HS-27A (cell line): Measurements from ENCODE around the gene MTG1.
"Not testable (repeated sequence)": the region's sequence is repeated elsewhere in the genome, so short reads cannot be mapped to it uniquely, and the experiment has no call there.

Experiments
- DNase-seq: peaks from one replicate; pipeline ENCODE4 v3.0.0-alpha.2; 2012; ENCODE audit warnings: low read depth, missing footprints

MTG1 gene

GRCh38 chr10:133424102-133424501, 30.1 kb downstream of the MTG1 start:
- DNase-seq, result not testable (repeated sequence)

DNA sequence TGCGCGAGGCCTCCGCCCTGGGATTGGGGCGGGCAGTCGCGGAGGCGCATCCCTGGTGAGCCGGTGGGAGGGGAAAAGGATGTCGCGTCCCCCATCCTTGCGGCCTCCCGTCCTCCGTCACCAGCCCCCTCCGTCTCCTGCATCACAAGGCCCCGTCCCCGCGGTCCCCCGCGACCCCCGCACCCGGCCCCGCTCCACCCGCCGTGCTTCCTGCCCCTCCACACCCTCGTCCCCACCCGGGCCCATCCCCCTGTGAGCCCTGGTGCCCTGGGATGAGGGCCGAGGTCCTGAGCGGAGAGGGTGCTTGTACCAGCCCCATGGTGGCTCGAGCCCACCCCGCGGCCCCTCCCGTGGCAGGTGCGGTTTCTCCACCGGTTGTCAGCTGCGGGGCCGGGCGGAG, 30.6 kb downstream of the MTG1 start, which contains the start of gene SPRN:
SPRN (minus strand) TSS at position 25 of the 400 bp plus-strand sequence. CDS start 944 bp downstream, outside the sequence.
- not testable (repeated sequence) for DNase-seq

DNA sequence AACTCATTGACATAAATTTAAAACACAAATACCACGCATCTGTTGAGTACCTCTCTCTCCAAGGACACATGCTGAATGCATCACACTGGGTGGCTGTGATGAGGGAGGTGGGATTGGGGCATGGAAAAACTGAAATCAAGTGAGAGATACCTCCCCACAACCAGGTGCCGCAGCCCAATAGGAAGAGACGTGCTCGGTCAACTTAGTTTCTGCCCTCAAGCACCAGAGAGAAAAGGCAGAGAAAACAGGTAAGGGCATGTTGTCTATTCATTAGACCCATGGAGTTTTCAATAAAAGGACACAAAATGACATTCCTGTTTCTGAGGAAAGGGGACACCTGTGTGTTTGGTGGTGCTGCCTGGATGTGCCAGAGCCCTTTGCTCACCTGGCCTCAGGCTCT, 35.6 kb downstream of the MTG1 start:
- not testable (repeated sequence) for DNase-seq

DNA sequence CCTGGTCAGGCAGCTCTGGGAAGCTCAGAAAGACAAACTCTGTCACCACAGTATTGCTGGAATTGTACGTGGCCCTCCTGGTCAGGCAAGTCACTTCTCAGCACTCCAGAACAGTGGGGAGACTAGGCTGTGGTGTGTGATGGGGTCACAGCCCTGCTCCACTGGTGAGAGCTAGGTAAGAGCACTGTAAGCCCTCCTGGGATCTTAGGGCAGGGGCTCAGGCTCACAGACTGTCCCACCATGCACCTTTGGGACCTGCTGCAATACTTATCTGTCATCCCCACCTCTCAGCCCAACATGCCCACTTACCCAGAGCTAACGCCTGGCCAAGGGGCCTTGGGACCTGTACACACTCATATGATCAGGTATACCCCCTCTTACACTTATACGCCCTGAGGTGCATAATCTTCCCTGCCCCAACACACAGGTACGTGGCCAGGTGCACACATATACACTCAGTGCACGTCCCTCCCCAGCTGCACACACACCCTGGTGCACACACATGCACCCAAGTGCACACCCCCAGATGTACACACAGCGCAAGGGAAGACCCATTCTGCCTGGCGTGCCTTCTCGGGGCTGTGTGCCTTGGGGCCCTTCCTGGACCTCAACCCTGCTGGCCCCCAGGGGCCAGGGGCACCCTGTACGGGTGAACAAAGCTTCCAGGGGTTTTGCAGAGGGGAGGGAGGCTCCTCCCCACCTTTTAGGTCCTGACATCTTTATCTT, 38.1 kb downstream of the MTG1 start:
- DNase-seq, result not testable (repeated sequence)

- not testable (repeated sequence) for DNase-seq
These were observed 38.8 kb downstream of the MTG1 start for GRCh38 chr10:133432789-133433188.

DNA sequence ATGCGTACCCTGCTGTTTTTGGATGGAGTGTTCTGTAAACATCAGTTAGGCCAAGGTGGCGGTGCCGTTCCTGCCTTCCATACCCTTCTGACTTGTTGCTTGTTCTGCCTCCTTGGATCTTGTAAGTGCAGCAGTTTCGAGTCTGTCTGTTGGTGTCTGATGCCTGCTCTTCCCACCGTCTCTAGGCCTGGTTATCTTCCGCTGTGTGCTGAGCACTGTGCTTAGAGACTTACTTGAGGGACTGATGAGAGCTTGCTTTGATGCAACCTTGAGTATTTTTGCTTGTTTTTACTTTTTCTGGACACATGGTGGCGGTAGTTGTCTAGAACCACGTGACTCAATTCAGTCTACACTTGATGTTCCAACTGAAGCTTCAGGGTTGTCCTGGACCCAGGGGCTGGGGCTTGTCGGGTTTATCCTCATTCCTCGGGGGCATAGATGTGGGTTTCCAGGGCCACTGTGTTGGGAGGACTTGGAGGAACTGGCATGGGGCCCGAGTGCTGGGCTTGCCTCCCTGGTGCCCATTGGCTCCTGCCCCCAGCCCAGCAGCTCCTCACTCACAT, 44.8 kb downstream of the MTG1 start:
- no peak for DNase-seq

GRCh38 chr10:133439517-133440461, 45.8 kb downstream of the MTG1 start:
- DNase-seq, result no peak

- DNase-seq, result no peak
These were observed 46.8 kb downstream of the MTG1 start for GRCh38 chr10:133440633-133441285.

DNA sequence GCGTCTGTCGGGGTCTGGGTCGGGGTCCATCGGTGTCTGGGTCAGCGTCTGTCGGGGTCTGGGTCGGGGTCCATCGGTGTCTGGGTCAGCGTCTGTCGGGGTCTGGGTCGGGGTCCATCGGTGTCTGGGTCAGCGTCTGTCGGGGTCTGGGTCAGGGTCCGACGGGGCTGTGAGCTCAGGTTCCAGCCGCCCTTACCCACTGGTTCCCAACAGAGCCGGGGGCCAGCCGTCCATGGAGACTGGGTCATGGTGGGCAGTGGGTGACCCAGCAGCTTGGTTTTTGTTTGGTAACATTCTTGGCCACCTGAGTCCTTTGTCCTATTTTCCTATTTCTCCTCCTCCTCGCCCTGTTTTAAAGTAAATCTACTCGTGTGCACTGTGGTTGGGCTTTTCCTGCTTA, 47.4 kb downstream of the MTG1 start:
- DNase-seq, result not testable (repeated sequence)

- no peak for DNase-seq
These were observed 47.8 kb downstream of the MTG1 start for GRCh38 chr10:133441780-133442179.

GRCh38 chr10:133442191-133442966, 48.4 kb downstream of the MTG1 start:
- DNase-seq, result no peak

- no peak for DNase-seq
These were observed 49.3 kb downstream of the MTG1 start for GRCh38 chr10:133442967-133443924.

- no peak for DNase-seq
These were observed 50.6 kb downstream of the MTG1 start for GRCh38 chr10:133444342-133445267.

GRCh38 chr10:133445268-133445732, 51.3 kb downstream of the MTG1 start:
- no peak for DNase-seq

GRCh38 chr10:133445751-133446708, 52.1 kb downstream of the MTG1 start:
- DNase-seq, result no peak

DNA sequence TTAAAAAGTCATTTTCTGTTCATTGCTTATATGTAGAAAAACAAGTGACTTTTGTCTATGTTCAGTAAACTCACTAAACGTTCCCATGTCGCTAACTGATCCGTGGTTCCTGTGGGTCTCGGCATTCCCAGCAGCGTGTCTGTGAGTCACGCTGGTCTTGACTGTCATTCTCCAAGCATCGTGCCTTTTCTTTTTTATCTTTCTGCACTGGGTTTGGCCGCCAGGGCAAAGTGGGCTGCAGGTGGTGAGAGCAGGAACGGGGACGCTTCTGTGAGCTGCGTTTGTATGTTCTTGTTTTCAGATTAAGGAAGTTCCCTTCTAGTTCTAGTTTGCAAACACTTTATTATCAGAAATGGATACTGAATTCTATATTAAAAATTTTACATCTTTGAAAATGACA, 53.0 kb downstream of the MTG1 start:
- DNase-seq, result no peak

DNA sequence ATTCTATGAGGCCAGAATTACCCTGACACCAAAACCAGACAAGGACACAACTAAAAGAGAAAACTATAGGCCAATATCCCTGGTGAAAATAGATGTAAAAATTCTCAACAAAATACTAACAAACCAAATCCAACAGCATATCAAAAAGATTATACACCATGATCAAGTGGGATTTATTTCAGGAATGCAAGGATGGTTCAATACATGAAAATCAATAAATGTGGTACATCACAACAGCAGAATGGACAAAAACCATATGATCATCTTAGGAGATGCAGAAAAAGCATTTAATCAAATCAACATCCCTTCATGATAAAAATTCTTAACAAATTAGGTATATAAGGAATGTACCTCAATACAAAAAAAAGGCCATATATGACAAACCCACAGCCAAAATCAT, 54.2 kb downstream of the MTG1 start:
- DNase-seq, result no peak

DNA sequence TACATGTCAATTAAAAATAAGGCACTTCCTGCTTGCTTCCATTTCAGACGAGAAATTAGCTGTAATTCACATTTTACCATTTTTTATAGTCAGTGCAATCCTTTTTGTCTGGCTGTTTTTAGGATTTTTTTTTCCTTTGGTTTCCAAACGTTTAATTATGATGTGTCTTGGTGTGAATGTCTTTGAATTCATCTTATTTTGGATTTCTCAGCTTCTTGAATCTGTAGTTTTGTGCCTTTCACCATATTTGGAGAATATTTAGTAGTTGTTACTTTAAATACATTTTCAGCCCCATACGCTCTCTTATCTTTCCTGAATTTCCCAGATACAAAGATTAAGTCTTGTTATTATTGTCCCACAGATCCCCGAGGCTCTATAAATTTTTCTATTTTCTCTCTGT, 57.4 kb downstream of the MTG1 start:
- DNase-seq, result no peak
